Posterior cingulate gyrus (tissue), 11 donors: Measurements from ENCODE around the gene PKIG.
"Not testable (repeated sequence)": the region's sequence is repeated elsewhere in the genome, so short reads cannot be mapped to it uniquely, and the experiment has no call there.

Experiments used
- DNase-seq, 10 donors: peaks; one replicate each; pipeline versions ENCODE4 v3.0.0 to v3.0.0-alpha.2; 2020 to 2021; ENCODE audit warnings: mixed read lengths in 3 of 10
- intact Hi-C: fragments of 100-400 bp; cut with DNase I; formaldehyde crosslinking; loops from one replicate; pipeline ENCODE4 v1.15.1; 2023

PKIG gene

GRCh38 chr20:44651684-44652423 lies 69.5 kb downstream of the PKIG start, which contains the start of gene ADA:
ADA (minus strand) TSS chr20:44651699; CDS start chr20:44651607, 92 bp downstream.
- intact Hi-C loops, result no loop called here
- DNase-seq, result peak in 8 of 10 donors; percentile 26 to 84 (median 56)

DNA sequence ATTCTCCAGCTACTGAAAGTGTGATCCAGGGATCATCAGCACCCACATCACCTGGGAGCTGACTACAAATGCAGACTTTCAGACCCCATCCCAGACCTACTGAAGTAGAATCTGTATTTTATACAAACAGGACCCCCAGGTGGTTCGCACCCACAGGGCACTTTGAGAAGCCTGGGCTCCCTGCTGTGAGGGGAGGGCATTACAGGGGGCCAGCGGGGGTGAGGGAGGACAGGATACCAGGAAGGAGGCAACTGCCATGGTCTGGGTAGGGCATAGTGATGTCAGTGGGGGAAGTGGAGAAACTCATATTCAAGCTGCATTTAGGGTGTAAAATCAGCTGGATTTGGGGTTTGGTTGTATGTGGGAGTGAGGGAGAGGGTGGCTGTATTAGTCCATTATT lies 71.2 kb downstream of the PKIG start:
- peak in 2 of 10 donors; percentile 6 to 69 for DNase-seq
- intact Hi-C loops, result no loop called here

DNA sequence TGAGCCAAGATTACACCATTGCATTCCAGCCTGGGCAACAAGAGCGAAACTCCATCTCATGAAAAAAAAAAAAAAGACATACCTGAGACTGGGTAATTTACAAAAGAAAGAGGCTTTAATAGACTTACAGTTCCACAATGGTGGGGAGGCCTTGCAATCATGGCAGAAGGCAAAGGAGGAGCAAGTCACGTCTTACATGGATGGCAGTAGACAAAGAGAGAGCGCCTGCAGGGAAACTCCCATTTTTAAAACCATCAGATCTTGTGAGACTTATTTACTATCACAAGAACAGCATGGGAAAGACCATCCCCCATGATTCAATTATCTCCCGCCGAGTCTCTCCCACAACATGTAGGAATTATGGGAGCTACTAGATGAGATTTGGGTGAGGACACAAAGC lies 71.8 kb downstream of the PKIG start:
- DNase-seq, intact Hi-C loops: not testable (repeated sequence)

- intact Hi-C loops, result no loop called here
- peak in 1 of 10 donors; percentile 5 for DNase-seq
These were observed 74.1 kb downstream of the PKIG start for GRCh38 chr20:44656448-44656847.

DNA sequence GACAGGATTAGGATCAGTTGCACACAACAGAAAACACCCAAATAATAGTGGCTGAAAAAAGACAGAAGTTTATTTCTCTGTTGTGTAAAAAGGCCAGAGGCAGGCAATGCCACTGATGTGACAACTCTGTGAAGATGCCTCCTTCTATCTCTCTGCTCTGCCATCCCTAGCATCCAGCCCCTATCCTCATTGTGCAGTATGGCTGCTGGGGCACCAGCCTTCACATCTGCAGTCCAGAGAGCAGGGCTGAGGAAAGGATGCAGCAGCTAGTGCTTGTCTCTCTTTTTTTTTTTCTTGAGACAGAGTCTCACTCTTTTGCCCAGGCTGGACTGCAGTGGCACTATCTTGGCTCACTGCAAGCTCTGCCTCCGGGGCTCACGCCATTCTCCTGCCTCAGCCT lies 75.5 kb downstream of the PKIG start:
- DNase-seq, result peak in 2 of 10 donors; percentile 24 to 33
- intact Hi-C loops, result no loop called here

- intact Hi-C loops, result no loop called here
- DNase-seq, result peak in 1 of 10 donors; percentile 3
These were observed 76.4 kb downstream of the PKIG start for GRCh38 chr20:44658810-44659209.

DNA sequence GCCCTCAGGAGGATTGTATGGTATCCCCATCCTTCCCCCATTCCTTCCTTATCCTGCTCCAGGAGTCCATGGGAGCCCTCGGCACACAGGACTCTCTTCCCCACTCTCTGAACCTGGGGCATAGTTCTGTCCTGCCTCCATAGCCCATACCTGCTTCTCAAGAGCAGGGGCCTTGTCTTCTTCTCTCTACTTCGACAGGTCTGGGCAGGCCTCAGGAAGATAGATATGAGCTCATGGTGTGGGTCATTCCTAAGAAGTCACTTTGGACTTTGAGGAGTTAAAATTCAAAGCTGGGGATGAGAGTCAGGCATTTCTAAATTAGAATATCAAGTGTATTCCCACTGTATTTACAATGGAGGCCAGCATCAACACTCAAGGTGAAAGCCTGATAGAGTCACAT lies 77.6 kb downstream of the PKIG start:
- DNase-seq, result peak in 2 of 10 donors; percentile 2 to 19
- intact Hi-C loops, result no loop called here

- no peak for DNase-seq
- intact Hi-C loops, result no loop called here
These were observed 78.2 kb downstream of the PKIG start for GRCh38 chr20:44660581-44660980.

- intact Hi-C loops, result no loop called here
These were observed 79.9 kb downstream of the PKIG start for GRCh38 chr20:44662261-44662660.

GRCh38 chr20:44664131-44664530 lies 81.8 kb downstream of the PKIG start:
- peak in 1 of 10 donors; percentile 22 for DNase-seq
- intact Hi-C loops, result no loop called here

More at GRCh38 chr20:44662261-44662660, 79.9 kb downstream of the PKIG start:
- DNase-seq, result peak in 2 of 10 donors; percentile 25 to 68

- intact Hi-C loops, result no loop called here
- no peak for DNase-seq
These were observed 83.7 kb downstream of the PKIG start for GRCh38 chr20:44666066-44666465.
